ENCODE data around the gene ZNF285. TPM values are rescaled to one million over a fixed set of nuclear protein-coding genes. Genes with fewer than 3 reads are reported as not detected.

Gene ZNF285
- total RNA-seq: 3.1 and 6.6 TPM in 2 replicates

DNA sequence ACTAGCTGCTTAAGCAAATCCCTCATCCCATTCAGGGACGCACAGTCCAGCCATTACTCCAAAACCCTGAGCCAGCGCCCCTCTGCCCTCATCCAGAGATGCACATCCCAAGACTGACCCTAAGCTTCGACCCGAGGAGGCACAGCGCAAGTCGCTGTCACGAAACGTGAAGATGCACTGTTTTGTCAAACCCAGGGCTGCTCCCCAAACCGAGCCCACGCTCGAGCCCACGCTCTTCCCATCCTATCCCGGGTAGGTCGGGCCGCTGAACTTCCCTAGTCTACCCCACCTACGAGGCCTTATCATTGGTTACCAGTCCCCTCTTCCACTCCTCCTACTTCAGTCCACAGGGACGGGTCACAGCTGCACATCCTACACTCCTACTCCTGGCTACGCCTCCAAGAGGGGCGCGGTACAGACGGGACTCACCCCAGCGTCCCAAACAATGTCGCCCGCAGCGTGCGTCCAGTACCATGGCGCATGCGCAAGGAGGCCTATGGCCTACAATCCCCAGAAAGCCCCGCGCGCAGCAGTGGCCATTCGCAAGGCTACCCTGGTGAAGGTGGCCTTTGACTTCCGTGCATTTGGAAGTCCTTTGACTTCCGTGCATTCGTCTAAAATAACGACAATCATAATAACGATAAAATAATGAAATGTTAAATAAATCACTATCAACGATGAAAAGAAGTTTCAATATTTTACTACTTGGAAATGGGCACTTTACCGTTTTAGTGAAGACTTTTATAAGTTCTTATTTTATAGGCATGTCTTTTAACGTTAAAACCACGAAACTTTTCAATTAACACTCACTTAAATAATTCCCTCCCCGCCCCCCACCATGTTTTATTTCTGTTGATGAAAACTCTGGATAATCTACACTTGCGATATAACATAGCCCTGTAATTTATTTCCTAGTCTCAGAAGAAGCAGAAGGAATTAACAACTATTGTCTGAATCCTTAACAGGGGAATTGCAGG lies at the start of gene ZNF285:
Gene ZNF285 (minus strand): TSS at position 470 of the 977 bp plus-strand sequence. CDS start 4,395 bp downstream, outside the sequence.

GRCh38 chr19:44447916-44448674 lies 46.7 kb upstream of the ZNF285 start, which contains the start of gene ZNF229:
ZNF229 (minus strand) TSS chr19:44448472; CDS start chr19:44442847, 5,625 bp downstream.

DNA sequence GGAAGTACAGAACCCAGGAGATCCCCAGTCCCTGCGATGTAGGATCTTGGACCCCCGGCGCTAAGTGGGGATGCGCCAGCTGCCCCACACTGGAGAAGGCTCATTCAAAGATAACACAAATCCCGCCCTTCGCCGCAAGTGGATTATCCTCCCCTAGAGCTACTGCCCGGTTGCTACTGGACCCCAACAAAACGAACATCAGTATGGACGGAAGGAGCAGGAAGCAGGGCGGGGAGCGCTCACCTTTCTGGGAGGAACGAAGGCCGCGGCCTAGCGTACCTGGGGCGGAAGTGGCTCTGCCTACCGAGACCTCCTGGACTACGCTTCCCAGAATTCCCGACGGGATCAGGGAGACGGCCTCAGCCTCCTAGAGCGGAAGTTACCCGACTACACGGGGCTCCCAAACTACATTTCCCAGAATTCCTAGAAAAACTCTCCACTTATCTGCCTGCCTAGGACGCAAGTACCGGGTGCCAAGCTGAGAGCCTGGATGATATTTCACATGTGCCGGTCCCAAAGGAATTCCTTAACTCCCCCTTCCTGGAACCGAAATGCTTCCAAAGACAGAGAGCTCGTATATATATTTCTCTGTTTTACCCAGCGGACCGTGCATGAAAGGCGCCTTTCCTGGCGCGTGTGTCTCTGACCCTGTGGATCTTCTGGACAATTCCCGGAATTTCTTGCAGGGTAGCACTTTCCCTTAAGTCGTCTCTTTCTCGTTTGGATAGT lies 44.9 kb downstream of the ZNF285 start, which contains the start of gene ZNF112:
Gene ZNF112 (minus strand): TSS at position 298 of the 729 bp plus-strand sequence. CDS start 16,141 bp downstream, outside the sequence.

Other genes with a start within 250 kb of the ZNF285 start
- 14.6 and 16.6 TPM in 2 replicates for gene ZNF226, start 236.5 kb downstream of the ZNF285 start, total RNA-seq
- gene ZNF227, start 189.1 kb downstream of the ZNF285 start, total RNA-seq: 19.3 and 20.5 TPM in 2 replicates
- 0.55 and 0.87 TPM in 2 replicates for gene ZNF233, start 141.7 kb downstream of the ZNF285 start, total RNA-seq
- 2.4 and 3.2 TPM in 2 replicates for gene ZNF235, start 96.6 kb downstream of the ZNF285 start, total RNA-seq
- 7.6 and 7.9 TPM in 2 replicates for gene ZNF112, start 44.9 kb downstream of the ZNF285 start, total RNA-seq
- gene ZNF229, start 46.9 kb upstream of the ZNF285 start, total RNA-seq: 8.5 and 11.0 TPM in 2 replicates
- gene ZNF180, start 98.9 kb upstream of the ZNF285 start, total RNA-seq: 7.6 and 12.7 TPM in 2 replicates
- gene CEACAM20, start 128.1 kb upstream of the ZNF285 start, total RNA-seq: not detected in 2 replicates
- not detected in 2 replicates for gene IGSF23, start 212.0 kb upstream of the ZNF285 start, total RNA-seq
- 80.9 and 118 TPM in 2 replicates for gene PVR, start 242.3 kb upstream of the ZNF285 start, total RNA-seq